WI38 (cell line): Measurements from ENCODE around the gene MTCH2.
A peak's percentile ranks its signal among the peaks of the same experiment; 100 is the strongest.

Experiments
- H3K4me3 ChIP-seq: 2 replicates; pipeline ENCODE4 v1.5.1; 2011; ENCODE audit warnings: low read depth, mild to moderate bottlenecking, control low read depth, low read length
- TF ChIP-seq, protein P1 (sequence below): IDR thresholded peaks from 2 replicates; pipeline ENCODE4 v1.5.1; 2012; ENCODE audit warnings: low read depth, mild to moderate bottlenecking, control low read depth, low read length

MTCH2 gene

DNA sequence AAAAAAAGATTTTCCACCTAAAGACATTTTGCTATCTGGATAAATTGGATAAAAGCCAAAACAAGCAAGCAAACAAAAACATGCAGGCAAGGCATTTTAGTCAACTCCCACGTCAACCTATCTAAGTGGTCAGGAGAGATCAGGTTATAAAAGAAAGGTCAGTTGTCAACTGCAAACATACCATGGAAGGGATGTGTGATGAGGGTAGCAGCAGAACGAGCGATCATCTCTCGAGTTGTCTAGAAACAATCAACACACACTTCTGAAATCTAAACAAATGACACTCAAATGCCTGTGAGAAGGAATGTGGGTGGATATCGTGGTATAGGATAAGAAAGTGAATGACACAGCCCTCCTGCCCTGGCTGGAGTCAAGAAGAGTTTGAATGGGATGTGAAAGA, 10.9 kb downstream of the MTCH2 start:
- TF ChIP-seq, protein P1, sequence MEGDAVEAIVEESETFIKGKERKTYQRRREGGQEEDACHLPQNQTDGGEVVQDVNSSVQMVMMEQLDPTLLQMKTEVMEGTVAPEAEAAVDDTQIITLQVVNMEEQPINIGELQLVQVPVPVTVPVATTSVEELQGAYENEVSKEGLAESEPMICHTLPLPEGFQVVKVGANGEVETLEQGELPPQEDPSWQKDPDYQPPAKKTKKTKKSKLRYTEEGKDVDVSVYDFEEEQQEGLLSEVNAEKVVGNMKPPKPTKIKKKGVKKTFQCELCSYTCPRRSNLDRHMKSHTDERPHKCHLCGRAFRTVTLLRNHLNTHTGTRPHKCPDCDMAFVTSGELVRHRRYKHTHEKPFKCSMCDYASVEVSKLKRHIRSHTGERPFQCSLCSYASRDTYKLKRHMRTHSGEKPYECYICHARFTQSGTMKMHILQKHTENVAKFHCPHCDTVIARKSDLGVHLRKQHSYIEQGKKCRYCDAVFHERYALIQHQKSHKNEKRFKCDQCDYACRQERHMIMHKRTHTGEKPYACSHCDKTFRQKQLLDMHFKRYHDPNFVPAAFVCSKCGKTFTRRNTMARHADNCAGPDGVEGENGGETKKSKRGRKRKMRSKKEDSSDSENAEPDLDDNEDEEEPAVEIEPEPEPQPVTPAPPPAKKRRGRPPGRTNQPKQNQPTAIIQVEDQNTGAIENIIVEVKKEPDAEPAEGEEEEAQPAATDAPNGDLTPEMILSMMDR, result no peak
- H3K4me3 ChIP-seq, result no peak overlapping the region

DNA sequence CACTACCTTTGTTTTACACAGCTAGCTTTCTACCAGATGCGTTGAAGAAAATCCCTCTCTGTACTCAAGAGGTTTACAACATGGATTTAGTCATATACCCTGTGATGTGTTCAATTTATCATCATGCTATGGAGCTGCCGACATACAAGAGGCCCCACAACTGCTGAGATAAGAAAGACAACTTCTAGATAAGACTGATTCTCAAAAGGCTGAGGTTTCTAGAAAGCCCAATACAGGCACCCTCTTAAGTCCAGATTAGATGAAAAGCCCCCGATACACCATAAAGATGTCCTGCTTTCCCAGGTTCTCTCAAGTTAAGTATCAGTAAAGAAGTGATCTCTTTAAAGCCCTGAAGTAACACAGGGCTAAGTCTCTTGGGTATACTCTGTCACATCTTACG, 14.3 kb downstream of the MTCH2 start:
- TF ChIP-seq, protein P1, result no peak
- H3K4me3 ChIP-seq, result no peak overlapping the region

DNA sequence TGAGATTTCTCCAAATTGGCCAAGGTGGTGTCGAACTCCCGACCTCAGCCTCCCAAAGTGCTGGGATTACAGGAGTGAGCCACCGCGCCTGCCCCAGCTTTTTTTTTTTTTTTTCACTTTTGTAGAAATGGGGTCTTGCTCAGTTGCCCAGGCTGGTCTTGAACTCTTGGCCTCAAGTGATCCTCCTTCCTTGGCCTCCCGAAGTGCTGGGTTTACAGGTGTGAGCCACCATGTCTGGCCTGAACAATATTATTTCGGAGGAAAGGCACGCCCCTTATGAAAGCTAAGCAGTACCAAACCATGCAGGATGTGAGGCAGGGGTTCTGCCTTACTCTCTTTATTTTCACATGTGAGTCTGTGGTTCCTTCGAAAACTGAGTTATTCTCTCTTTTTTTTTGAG, 16.1 kb downstream of the MTCH2 start:
- no peak overlapping the region for H3K4me3 ChIP-seq
- TF ChIP-seq, protein P1, result no peak

- TF ChIP-seq, protein P1, result no peak
- no peak overlapping the region for H3K4me3 ChIP-seq
These were observed 21.5 kb downstream of the MTCH2 start for GRCh38 chr11:47620836-47621378.

DNA sequence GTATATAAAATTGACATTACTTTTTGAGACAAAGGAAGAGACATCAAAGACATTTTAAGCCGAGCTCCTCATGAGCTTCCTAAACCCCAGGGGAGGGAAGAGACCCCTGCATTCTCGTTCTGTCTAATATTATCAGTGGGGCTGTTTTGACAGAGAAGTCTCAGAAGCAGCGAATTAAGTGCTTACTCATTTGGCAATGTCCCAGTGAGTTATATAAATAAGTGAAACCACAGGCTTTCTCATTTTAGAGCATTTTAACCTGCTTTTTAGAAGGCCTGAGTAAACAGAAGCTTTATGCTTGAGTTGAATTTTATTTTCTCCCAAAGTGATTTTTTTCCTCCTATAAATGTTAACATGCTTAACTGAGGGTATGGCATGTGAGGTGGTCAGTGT, 24.9 kb downstream of the MTCH2 start:
- no peak overlapping the region for H3K4me3 ChIP-seq
- TF ChIP-seq, protein P1, result no peak

GRCh38 chr11:47616726-47617416, 25.5 kb downstream of the MTCH2 start:
- TF ChIP-seq, protein P1, result peak; percentile 95

DNA sequence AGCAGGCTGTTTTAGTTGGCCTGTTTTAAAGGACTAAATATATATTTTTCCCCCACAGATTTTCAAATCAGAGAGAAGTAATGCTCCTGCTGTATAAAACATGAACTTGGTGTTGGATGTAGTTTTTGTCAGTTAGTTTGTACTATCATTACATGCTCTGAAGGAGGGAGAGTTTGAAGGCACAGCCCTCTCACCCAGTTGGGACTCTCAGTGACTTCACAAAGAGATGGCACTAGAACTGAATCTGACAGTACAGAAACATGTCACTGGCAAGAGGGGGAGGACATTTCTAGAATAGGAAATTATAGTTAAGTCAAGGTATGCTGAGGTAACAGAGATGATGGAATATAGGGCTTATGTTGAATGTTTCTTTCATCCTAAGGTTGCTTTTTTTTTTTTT, 27.1 kb downstream of the MTCH2 start:
- no peak overlapping the region for H3K4me3 ChIP-seq
- TF ChIP-seq, protein P1, result no peak

More at GRCh38 chr11:47616726-47617416, 25.5 kb downstream of the MTCH2 start:
- H3K4me3 ChIP-seq, result no peak overlapping the region
